Measurements from ENCODE around the gene GRIN2A.

Gene GRIN2A

DNA sequence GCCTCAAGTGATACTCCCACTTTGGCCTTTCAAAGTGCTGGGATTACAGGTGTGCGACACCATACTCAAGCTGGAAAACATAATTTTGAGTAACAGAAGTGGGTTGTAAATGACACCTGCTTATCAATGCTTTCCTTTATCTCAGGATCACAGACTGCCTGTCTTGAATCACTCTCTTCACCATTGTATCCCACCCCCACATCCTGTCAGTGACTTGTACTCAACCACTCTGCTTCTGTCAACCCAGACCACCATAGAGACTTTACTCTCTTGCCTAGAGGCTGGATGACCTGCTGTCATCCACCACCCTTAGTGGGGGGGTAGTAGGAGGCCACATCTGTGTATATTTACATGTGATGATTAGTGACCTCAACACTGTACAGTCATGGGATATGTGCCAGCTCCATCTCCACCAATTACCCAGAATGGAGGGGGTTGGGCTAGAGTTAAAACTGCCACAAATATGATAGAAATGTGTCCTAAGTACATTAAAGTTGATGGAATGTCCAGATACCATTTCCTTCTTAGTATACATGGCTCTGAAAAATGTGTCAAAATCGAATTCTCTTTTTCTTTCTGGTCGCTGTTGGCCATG lies 338.7 kb downstream of the GRIN2A start:
- Mint-ChIP-seq H3K4me1 (no peaks in the 10 kb centered on the region), H3K27me3 (ENCODE audit: low read depth) (peaks cover 4% of the 10 kb centered on the region), H3K27ac (no peak overlapping the region), H3K4me3 (no peak overlapping the region), H3K9me3 (no peaks in the 10 kb centered on the region), H3K36me3 (ENCODE audit: low read depth) (no peaks in the 10 kb centered on the region)
- TF ChIP-seq, protein P1, sequence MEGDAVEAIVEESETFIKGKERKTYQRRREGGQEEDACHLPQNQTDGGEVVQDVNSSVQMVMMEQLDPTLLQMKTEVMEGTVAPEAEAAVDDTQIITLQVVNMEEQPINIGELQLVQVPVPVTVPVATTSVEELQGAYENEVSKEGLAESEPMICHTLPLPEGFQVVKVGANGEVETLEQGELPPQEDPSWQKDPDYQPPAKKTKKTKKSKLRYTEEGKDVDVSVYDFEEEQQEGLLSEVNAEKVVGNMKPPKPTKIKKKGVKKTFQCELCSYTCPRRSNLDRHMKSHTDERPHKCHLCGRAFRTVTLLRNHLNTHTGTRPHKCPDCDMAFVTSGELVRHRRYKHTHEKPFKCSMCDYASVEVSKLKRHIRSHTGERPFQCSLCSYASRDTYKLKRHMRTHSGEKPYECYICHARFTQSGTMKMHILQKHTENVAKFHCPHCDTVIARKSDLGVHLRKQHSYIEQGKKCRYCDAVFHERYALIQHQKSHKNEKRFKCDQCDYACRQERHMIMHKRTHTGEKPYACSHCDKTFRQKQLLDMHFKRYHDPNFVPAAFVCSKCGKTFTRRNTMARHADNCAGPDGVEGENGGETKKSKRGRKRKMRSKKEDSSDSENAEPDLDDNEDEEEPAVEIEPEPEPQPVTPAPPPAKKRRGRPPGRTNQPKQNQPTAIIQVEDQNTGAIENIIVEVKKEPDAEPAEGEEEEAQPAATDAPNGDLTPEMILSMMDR (IDR thresholded peaks at IDR 0.05; ENCODE audit: unreplicated experiment in 3 of 3) = no peak

- TF ChIP-seq, protein P1 (IDR thresholded peaks at IDR 0.05; ENCODE audit: unreplicated experiment in 3 of 3) = no peak
- H3K27ac Mint-ChIP-seq = no peak overlapping the region
- no peaks in the 10 kb centered on the region for H3K36me3 Mint-ChIP-seq (ENCODE audit: low read depth)
- H3K4me1 Mint-ChIP-seq = no peaks in the 10 kb centered on the region
- H3K4me3 Mint-ChIP-seq = no peak overlapping the region
- H3K27me3 Mint-ChIP-seq (ENCODE audit: low read depth) = peaks cover 4% of the 10 kb centered on the region
- H3K9me3 Mint-ChIP-seq = no peaks in the 10 kb centered on the region
Observed at GRCh38 chr16:9840761-9841665, 341.2 kb downstream of the GRIN2A start.

GRCh38 chr16:9837481-9837880 lies 344.7 kb downstream of the GRIN2A start:
- Mint-ChIP-seq H3K27ac (no peak overlapping the region), H3K36me3 (ENCODE audit: low read depth) (no peaks in the 10 kb centered on the region), H3K27me3 (ENCODE audit: low read depth) (no peaks in the 10 kb centered on the region), H3K4me3 (no peak overlapping the region), H3K9me3 (no peaks in the 10 kb centered on the region), H3K4me1 (no peaks in the 10 kb centered on the region)
- TF ChIP-seq, protein P1 (IDR thresholded peaks at IDR 0.05; ENCODE audit: unreplicated experiment in 3 of 3) = no peak

DNA sequence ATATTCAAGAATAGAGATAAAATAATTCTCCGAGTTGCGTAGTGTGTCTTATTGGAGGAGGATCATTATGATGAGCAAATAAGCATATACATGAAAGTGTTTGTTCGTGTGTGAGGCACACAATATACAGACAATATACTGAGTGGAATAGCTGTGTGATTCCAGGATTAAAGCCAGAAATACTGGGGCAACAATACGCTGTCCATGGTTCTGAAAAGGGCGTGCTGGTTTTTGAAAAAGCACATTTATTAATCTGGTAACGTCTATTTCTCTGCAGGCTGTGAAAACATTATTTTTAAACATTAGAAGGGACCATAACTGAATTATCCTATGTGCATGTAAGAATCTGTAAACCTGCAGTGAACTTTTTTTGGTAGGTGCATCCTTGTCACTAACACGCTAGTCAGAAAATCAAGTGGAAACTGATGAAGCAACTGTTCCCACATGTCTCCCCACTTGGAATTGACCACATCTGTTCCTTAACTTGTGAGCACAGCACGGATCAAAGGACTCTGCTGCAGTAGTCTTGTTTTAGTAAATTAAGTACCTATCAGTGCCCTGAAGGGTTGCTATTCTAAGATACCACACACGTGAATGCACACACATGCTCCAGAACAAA lies 346.0 kb downstream of the GRIN2A start:
- Mint-ChIP-seq H3K4me1 (no peaks in the 10 kb centered on the region), H3K4me3 (no peak overlapping the region), H3K27ac (no peak overlapping the region), H3K27me3 (ENCODE audit: low read depth) (peaks cover 3% of the 10 kb centered on the region), H3K36me3 (ENCODE audit: low read depth) (no peaks in the 10 kb centered on the region), H3K9me3 (no peaks in the 10 kb centered on the region)
- TF ChIP-seq, protein P1 (IDR thresholded peaks at IDR 0.05; ENCODE audit: unreplicated experiment in 3 of 3) = no peak

- H3K9me3 Mint-ChIP-seq = no peaks in the 10 kb centered on the region
- TF ChIP-seq, protein P1 (IDR thresholded peaks at IDR 0.05; ENCODE audit: unreplicated experiment in 3 of 3) = no peak
- peaks cover 4% of the 10 kb centered on the region for H3K4me1 Mint-ChIP-seq
- H3K36me3 Mint-ChIP-seq (ENCODE audit: low read depth) = no peaks in the 10 kb centered on the region
- H3K27ac Mint-ChIP-seq = no peak overlapping the region
- H3K27me3 Mint-ChIP-seq (ENCODE audit: low read depth) = peaks cover 21% of the 10 kb centered on the region
- H3K4me3 Mint-ChIP-seq = no peak overlapping the region
Observed at GRCh38 chr16:9827062-9827752, 355.0 kb downstream of the GRIN2A start.

All from nephron (organoid).